Measurements from ENCODE around the gene PSMB7.

PSMB7 gene

GRCh38 chr9:124348831-124349230, 66.4 kb downstream of the PSMB7 start:
- Mint-ChIP-seq H3K9me3 (no peaks in the 10 kb centered on the region), H3K27me3 (ENCODE audit: low read depth, poor library complexity) (no peaks in the 10 kb centered on the region), H3K27ac (no peak overlapping the region), H3K4me3 (no peak overlapping the region), H3K36me3 (ENCODE audit: low read depth) (peaks cover 30% of the 10 kb centered on the region), H3K4me1 (peaks cover 15% of the 10 kb centered on the region)
- TF ChIP-seq CTCF (IDR thresholded peaks at IDR 0.05) = no peak
- DNase-seq = no peak

- H3K4me1 Mint-ChIP-seq = peaks cover 17% of the 10 kb centered on the region
- no peaks in the 10 kb centered on the region for H3K27me3 Mint-ChIP-seq (ENCODE audit: low read depth, poor library complexity)
- no peak overlapping the region for H3K4me3 Mint-ChIP-seq
- H3K27ac Mint-ChIP-seq = no peak overlapping the region
- H3K36me3 Mint-ChIP-seq (ENCODE audit: low read depth) = peaks cover 27% of the 10 kb centered on the region
- no peak for DNase-seq
- TF ChIP-seq CTCF (IDR thresholded peaks at IDR 0.05) = no peak
- no peaks in the 10 kb centered on the region for H3K9me3 Mint-ChIP-seq
Observed at GRCh38 chr9:124348363-124348762, 66.9 kb downstream of the PSMB7 start.

- Mint-ChIP-seq H3K9me3 (no peaks in the 10 kb centered on the region), H3K27me3 (ENCODE audit: low read depth, poor library complexity) (no peaks in the 10 kb centered on the region), H3K4me1 (peaks cover 21% of the 10 kb centered on the region), H3K27ac (no peak overlapping the region), H3K4me3 (no peak overlapping the region), H3K36me3 (ENCODE audit: low read depth) (peaks cover 26% of the 10 kb centered on the region)
- DNase-seq = no peak
- no peak for TF ChIP-seq CTCF (IDR thresholded peaks at IDR 0.05)
Observed at GRCh38 chr9:124347968-124348358, 67.3 kb downstream of the PSMB7 start.

GRCh38 chr9:124347206-124347967, 67.9 kb downstream of the PSMB7 start:
- Mint-ChIP-seq H3K4me3 (no peak overlapping the region), H3K36me3 (ENCODE audit: low read depth) (peaks cover 26% of the 10 kb centered on the region), H3K27ac (peak overlapping the region; percentile 82), H3K4me1 (peaks cover 27% of the 10 kb centered on the region), H3K9me3 (no peaks in the 10 kb centered on the region), H3K27me3 (ENCODE audit: low read depth, poor library complexity) (no peaks in the 10 kb centered on the region)
- DNase-seq = no peak
- no peak for TF ChIP-seq CTCF (IDR thresholded peaks at IDR 0.05)

GRCh38 chr9:124346347-124347163, 68.7 kb downstream of the PSMB7 start:
- no peak overlapping the region for H3K27ac Mint-ChIP-seq
- TF ChIP-seq CTCF (IDR thresholded peaks at IDR 0.05) = no peak
- peaks cover 30% of the 10 kb centered on the region for H3K4me1 Mint-ChIP-seq
- DNase-seq = no peak
- H3K9me3 Mint-ChIP-seq = no peaks in the 10 kb centered on the region
- H3K36me3 Mint-ChIP-seq (ENCODE audit: low read depth) = peaks cover 20% of the 10 kb centered on the region
- no peak overlapping the region for H3K4me3 Mint-ChIP-seq
- no peaks in the 10 kb centered on the region for H3K27me3 Mint-ChIP-seq (ENCODE audit: low read depth, poor library complexity)

Data from nephron progenitor cell (in vitro differentiated cells).